Stimulated activated naive CD8-positive, alpha-beta T cell treated with anti-CD3 and anti-CD28 coated beads, Interleukin-15, Interleukin-2, amounts not matched to agents 100 U/mL and 50 U/mL, for 24 hours (primary cell): ENCODE data around the gene KIF3C.
"Not testable (repeated sequence)": the region's sequence is repeated elsewhere in the genome, so short reads cannot be mapped to it uniquely, and the experiment has no call there.

Experiments used
- ATAC-seq: fragments of 150-1000 bp; cut with Tn5 transposase; one replicate; pipeline ENCODE4 v1.10.0; 2021
- DNase-seq: peaks from one replicate; pipeline ENCODE4 v3.0.0; 2021

Gene KIF3C

DNA sequence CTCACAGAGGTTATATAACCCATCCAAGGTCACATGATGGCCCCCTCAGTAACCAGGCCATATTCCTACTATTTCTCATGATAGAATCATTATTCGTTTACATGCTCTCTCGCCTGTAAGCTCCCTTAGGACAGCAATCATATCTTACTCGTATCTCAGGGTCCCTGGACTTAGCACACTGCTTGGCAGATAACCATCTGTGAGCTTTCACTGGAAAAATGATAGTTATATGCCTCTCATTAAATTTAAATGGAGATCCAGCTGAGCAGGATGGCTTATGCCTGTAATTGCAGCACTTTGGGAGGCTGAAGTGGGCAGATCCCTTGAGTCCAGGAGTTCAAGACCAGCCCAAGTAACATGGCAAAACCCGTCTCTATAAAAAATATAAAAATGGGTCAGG lies 21.9 kb downstream of the KIF3C start:
- DNase-seq (no peak), ATAC-seq (no peak)

DNA sequence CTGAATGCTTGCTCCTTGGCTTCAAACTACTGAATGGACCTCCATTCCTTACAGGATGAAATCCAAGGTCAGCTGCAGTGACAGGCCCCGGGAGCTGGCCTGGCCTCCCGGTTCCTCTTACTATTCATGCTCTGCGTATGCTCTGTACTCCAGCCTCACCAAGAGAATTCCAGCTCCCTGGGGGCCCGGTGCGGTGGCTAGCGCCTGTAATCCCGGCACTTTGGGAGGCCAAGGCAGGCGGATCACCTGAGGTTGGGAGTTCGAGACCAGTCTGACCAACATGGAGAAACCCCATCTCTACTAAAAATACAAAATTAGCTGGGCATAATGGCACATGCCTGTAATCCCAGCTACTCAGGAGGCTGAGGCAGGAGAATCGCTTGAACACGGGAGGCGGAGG lies 23.7 kb downstream of the KIF3C start:
- not testable (repeated sequence) for ATAC-seq, DNase-seq

DNA sequence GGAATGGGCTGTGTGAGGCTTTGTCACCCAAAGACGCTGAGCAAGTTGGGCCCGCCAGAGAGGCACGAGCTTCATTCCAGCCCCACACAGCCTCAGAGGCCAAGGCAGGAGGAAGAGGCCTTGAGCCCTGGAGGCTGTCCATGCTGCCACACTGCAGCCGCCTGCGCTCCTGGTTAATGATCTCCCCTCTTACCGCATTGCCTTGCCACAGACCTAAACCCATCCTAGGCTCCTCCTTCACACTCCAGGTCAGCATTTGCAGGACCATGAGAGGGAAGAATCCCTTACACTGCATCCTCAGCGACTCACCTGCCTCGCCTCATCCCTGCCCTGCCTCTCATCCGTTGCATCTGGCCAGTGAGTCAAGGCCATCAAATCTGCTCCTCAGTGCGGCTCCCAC lies 24.6 kb downstream of the KIF3C start:
- ATAC-seq, result no peak
- DNase-seq, result no peak

DNA sequence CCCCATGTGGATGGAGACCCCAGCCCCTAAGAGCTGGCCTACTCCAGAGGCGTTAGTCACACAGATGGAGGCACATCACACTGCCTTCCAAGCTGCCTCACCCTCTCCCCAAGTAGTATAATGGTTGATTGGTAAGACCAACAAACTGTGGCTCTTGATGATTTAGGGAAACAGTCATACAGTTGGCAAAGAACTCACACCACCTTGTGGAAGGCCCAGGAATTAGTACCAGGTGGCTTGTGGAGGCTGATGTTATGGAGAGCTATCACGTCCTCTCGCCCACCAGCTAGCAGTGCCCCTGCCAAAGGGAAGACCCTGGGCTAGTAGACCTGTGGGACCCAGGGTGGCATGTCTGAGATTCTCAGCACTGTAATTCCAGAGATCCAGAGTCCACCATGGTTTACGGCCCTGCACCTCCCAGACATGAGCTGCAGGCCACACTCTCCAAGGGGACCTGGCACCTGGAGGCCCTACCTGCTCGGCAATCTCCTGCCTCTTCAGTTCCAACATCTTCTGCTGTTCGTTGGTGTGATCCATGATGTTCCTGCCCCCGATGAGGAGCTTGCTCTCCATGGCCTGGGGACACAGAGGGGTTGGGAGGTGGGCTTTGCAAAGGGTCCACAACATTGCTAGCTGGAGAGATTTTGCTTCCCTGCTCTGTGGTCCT lies 26.3 kb downstream of the KIF3C start:
- no peak for ATAC-seq
- no peak for DNase-seq

DNA sequence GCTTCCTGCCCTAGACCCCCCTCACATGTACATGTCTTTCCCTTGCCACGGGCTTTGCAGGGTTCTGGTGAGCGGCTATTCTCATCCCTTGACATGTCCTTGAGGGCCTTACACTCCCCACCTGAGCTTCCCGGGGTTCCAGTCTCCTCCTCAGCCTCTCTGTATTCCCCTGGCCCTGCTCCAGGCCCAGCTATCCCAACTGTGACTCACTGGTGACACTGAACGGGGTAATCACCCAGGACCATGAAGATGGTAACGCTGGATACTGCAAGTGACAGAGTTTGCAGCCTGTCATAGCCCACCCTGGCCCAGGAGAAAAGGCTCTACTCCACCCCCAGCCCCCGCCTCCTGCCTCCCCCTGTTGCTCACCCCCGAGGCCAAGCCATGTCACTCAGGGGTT lies 27.3 kb downstream of the KIF3C start:
- DNase-seq, result no peak
- no peak for ATAC-seq

DNA sequence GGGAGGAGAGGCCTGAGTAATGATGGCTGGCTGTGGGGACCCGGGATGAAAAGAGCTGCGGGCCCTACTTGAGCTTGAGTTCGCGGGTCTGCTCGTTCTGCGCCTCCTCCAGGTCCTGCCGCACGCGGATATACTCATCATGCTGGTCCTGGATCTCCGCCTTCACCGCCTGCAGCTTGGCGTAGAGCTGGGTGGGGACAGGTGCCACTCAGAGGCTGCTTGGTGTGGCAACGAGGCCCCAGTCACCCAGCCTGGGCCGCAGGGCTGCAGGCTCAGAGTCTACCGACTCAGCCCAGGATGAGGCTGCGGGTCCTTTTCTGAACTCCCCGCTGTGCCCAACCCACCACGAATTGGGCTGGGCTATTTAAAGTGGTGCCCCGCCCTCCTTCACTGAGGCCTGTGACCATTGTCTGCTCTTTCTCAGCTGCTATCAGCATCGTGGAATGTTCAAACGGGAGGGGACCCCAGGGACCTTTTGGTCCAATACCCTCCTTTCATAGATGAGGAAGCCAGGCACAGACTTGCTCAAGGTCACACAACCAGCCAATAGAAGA lies 28.0 kb downstream of the KIF3C start:
- ATAC-seq (no peak), DNase-seq (no peak)

DNA sequence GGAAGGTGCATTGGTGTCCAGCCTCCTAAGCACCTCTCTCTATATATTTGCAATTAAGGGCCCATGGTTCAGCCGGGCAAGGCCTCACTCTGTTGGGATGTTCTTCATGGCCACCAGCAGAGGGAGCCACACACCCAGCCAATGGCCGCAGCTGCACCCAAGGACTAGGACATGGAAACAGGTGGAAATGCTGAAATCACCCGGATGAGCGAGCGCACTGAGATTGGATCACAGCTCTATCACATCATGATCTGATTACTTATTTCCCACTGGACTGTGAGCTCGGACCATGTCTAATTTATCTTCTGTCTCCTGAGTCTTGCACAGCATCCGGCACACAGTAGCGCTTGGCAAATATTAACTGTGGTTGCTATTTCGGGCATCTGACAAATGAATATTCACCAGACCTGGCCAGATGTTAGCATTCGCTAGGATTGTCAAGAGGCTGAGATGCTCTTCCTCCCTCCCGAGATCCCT lies 31.2 kb downstream of the KIF3C start:
- peak; percentile 86 for ATAC-seq
- DNase-seq, result peak; percentile 80

DNA sequence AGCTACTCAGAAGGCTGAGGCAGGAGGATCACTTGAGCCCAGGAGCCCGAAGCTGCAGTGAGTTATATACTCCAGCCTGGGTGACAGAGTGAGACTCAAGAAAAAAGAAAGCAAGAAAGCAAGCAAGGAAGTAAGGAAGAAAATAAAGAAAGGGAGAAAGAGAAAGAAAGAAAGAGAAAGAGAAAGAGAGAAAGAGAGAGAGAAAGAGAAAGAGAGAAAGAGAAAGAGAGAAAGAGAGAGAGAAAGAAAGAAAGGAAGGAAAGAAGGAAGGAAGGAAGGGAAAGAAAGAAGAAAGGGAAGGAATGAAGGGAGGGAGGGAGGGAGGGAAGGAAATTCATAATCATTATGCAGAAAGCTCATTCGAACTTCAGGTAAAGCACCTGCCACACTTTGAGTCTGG lies 33.9 kb downstream of the KIF3C start:
- ATAC-seq (no peak), DNase-seq (no peak)

DNA sequence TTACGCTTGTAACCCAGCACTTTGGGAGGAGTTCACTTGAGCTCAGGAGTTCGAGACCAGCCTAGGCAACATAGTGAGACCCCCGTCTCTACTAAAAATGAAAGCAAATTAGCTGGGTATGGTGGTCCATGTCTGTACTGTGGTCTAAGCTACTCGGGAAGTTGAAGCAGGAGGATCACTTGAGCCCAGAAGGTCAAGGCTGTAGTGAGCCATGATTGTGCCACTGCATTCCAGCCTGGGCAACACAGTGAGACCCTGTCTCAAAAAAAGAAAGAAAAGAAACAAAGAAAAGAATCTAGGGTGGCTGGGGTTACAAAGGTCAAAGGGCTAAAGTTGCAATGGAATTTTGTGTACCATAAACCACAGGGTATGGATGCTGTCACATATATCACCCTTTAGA lies 41.3 kb downstream of the KIF3C start:
- DNase-seq, result no peak
- ATAC-seq, result no peak

DNA sequence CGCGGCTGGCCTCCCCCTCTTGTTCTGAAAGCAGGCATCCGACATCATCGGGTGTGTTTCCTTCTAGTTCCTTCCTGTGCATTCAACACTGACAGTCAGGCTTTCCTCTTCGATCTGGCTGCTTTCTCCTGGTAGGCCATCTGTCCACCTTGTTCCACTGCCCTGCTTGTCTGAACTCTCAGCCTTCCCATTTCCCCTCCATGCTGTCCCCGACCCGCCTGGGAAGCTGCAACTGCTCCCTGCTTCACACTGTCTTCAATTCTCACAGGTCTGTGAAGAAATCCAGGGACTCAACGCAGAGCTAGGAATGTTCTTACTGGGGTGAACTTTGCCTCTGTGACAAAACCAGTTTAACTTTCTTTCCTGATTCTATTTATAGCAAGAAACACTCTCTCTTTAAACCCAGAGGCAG lies 43.0 kb downstream of the KIF3C start:
- DNase-seq (no peak), ATAC-seq (no peak)

DNA sequence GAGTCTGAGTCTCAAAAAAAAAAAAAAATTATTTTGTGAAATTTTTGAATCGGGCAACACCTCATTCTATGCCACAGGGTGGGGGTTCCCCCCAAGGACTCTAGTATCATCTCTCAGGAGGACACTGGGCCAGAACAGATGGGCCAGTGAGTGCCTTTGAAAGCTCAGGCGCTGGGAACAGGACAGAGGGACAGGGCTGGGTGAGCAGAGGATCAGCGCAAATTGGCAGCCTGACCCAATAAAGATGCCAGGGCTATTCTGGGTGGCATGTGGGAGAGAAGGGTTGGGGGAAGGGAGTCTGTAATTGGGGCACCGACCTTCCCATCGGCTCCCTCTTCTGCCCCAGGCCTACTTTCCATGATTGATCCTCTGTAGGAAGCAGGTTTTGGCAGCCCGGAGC lies 44.0 kb downstream of the KIF3C start:
- no peak for ATAC-seq
- DNase-seq, result no peak

DNA sequence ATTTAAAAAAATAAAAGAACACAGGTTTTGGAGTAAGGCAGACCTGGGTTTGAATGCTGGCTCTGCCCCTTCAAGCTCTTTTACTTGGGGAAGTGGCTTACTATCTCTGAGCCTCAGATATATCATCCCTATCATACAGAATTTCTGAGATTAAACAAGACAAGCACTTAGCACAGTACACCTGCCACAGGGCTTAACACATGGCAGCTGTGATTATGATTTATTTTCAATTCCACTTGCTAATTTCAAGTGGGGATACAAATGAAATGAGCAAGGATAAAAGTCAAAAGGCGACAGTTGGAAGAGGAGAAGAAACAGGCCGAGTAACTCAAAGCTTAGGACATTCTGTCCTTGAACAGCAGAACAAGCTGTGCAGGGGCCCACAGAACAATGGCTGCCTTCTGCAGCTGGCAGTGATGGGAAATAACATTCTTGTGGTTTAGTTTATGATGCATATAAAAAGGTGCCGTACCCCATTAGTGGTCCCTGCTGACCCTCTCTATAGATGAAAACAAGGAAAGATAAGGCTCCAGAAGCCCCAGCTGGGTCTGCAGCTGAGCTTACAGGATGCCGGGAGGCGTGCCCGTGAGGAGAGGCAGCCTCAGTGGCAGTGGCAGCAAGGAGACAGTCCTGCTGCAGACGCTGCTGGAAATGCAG lies 45.3 kb downstream of the KIF3C start:
- ATAC-seq (no peak), DNase-seq (no peak)

DNA sequence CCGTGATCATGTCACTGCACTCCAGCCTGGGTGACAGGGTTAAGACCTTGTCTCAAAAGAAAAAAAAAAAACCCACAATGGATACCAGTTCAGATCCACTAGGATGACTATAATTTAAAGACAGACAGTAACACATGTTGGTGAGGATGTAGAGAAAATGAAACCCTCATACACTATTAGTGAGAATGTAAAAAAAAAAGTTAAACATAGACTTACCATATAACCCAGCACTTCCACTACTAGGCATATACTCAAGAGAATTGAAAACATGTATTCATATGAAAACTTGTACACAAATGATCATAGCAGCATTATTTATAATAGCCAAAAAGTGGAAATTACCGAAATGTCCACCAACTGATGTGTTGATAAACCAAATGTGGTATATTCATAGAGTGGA lies 48.7 kb downstream of the KIF3C start:
- DNase-seq (no peak), ATAC-seq (no peak)

DNA sequence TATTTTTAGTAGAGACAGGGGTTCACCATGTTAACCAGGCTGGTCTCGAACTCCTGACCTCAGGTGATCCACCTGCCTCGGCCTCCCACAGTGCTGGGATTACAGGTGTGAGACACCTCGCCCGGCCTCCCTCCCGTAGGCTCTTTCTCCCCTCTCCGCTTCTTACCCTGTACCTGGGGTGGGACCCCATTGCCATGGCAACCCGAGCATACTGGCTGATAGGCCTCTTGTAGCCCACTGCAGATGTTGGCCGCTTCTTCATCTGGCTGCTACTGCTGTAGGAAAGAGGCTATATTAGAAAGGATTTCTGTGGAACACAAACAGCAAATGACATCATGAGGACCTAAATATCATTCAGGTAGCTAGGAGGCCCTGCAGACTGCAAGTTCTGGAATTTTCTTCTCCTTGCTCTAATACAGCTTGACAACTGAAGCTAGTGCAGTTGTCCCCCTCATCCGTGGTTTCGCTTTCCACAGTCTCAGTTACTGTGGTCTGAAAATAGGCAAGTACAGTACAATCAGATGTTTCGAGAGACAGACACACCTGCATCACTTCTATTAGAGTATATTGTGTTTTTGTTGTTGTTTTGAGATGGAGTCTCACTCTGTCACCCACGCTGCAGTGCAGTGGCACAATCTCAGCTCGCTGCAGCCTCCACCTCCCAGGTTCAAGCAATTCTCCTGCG lies 52.4 kb downstream of the KIF3C start:
- DNase-seq, result no peak
- ATAC-seq, result no peak

DNA sequence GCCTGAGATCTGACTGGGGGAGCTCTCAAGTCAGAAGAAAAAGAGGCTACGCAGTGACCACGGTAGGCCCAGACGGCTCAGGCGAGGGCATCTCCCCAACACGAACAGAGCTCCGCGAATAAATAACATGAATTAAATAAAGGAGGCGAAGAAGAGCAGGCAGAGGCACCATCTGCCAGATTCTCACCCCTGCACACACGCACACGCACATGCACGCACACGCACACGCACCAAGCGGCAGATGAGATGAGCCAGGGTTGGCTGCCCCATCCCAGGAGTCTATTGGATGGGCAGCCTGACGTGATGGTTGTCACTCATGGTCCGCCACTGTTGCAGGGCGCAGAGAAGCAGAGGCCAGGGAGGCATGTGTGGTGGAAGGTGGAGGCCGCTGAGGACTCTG lies 53.6 kb downstream of the KIF3C start:
- DNase-seq (no peak), ATAC-seq (no peak)

DNA sequence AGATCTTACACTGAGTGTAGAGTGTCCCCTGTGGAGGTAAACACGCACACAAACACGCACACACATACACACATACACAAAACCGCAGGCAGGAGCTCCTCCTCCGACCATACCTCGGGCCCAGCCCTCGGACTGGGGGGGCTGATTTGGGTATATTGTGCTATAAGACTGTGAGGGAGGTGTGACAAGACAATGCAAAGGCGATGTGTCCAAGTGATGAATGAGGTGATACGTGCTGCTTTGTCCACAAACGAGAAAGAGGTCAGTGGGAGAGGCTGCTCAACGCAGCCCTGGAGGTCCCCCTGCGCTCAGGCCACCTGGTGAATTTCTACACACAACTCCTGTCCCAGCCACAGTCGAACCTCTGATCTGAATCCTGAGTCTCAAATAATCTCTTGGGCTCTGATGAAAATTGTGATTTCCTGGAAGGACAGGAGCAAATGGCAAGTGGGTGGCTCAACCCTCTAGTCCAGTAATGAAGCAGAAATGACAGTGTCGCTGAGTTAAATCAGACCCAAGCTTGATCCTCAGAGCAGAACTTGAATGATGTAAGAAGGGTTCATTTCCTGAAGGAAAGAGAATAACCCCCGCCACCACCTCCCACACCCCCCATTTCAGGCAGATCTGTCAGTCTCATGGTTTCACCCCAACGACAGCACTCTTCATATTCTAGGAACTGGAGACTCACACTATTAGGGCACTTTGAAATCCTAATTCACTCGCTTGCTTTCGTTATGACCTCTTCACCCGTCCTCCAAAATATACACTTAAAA lies 55.1 kb downstream of the KIF3C start:
- no peak for DNase-seq
- ATAC-seq, result no peak

DNA sequence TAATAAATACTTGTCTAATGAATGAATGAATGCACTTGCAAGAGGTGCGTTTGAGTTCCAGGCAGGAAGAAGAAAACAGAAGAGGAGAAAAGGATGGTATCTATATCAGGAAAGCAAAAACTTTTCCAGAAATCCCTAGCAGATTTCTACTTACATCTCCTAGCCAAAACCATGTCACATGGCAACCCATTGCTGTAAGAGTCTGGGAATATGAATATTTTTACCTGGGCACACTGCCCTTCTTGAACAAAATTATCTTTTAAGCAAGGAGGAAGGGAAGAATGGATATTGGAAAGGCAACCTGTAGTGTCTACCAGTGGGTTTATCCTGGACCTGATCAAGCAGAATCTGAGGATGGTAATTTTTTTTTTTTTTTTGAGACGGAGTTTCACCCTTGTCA lies 59.8 kb downstream of the KIF3C start:
- DNase-seq (no peak), ATAC-seq (no peak)

DNA sequence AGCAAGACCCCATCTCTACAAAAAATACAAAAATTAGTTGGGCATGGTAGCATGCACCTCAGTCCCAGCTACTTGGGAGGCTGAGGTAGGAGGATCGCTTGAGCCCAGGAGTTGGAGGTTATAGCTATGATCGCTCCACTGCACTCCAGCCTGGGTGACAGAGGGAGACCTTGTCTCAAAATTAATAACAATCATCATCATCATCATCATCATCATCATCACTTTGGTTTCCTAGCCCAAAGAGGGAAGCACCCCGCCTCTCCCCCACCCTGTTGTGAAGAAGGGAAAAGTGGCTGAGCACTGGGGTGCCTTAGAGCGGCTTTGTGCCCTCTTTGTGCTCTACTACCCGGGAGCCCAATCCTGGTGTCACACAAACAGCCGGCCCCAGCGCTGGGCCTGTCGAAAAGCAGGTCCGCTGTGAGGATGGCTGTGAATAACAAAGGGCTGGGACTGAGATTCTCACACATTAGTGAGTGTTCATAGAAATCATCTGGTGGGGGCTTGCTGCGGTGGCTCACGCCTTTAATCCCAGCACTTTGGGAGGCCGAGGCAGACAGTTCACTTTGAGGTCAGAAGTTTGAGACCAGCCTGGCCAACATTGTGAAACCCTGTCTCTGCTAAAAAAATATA lies 61.4 kb downstream of the KIF3C start:
- DNase-seq (no peak), ATAC-seq (no peak)

DNA sequence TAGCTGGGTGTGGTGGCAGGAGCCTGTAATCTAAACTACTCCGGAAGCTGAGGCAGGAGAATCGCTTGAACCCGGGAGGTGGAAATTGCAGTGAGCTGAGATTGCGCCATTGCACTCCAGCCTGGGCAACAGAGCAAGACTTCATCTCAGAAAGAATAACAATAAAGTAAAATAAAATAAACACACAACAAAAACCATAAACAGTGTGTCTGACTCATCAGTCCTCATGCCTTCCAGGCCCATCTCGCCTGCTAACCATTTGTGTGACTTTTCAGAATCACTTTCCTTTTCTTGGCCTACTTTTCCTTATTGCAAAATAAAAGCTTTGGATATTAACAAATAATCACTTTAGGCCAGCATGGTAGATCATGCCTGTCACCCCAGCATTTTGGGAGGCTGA lies 62.0 kb downstream of the KIF3C start:
- ATAC-seq (no peak), DNase-seq (no peak)

DNA sequence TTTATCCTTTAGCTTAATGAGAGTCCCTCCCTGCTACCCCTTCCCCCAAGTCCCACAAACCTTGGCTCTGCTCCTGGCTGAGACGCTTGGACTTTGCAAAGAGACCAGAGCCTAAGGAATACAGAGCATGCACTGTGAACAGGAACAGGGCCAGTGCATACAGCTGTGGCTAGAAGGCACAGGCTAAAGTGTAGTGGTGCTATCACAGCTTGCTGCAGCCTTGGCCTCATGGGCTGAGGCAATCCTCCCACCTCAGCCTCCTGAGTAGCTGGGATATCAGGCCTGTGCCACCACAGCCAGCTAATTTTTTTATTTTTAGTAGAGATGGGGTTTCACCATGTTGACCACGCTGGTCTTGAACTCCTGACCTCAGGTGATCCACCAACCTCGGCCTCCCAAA lies 64.5 kb downstream of the KIF3C start:
- ATAC-seq, result no peak
- no peak for DNase-seq

DNA sequence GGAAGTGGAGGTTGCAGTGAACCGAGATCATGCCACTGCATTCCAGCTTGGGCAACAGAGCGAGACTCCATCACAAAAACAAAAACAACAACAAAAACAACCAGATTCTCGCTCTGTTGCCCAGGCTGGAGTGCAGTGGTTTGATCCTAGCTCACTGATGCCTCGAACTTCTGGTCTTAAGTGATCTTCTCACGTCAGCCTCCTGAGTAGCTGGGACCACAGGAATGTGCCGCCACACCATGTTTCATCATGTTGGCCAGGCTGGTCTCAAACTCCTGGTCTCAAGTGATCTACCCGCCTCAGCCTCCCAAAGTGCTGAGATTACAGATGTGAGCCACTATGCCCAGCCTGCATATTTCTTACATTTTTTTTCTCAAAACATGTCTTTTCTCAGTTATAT lies 64.9 kb downstream of the KIF3C start:
- not testable (repeated sequence) for DNase-seq, ATAC-seq
